ENCODE measurements around the gene ERBIN.

ERBIN gene

DNA sequence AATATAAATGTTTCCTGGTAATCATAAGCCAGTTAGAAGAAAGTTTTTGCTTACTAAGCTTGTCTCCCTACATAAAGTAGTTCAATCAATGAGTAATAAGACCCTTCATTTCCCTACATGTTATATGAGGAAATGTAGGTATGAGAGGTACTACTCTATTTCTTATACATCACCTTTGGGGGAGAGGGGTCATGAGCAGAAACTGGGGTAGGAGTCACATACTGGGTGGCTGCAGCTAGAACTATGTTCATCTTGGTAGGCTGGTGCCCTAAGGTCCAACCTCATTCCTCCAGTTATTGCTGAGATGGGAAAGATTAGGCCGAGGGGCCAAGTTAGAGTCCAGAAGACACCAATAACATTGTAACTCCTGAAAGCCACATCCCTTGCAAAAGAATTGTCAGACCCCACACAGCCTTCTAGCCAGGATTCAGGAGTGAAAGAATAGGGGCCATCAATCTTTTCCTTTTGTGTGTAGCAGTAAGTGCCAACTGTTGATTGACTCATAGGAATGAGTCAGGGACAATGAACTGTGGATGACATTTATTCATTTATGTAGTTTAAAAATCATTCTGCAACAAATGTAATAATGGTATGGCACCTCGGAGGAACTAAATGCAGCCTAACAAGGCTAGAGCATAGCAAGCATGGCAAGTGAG, 196.1 kb downstream of the ERBIN start:
- TF ChIP-seq, protein P1, sequence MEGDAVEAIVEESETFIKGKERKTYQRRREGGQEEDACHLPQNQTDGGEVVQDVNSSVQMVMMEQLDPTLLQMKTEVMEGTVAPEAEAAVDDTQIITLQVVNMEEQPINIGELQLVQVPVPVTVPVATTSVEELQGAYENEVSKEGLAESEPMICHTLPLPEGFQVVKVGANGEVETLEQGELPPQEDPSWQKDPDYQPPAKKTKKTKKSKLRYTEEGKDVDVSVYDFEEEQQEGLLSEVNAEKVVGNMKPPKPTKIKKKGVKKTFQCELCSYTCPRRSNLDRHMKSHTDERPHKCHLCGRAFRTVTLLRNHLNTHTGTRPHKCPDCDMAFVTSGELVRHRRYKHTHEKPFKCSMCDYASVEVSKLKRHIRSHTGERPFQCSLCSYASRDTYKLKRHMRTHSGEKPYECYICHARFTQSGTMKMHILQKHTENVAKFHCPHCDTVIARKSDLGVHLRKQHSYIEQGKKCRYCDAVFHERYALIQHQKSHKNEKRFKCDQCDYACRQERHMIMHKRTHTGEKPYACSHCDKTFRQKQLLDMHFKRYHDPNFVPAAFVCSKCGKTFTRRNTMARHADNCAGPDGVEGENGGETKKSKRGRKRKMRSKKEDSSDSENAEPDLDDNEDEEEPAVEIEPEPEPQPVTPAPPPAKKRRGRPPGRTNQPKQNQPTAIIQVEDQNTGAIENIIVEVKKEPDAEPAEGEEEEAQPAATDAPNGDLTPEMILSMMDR (IDR thresholded peaks at IDR 0.05; ENCODE audit: low read depth, low read length, missing control alignments) = no peak
- H3K4me3 ChIP-seq (ENCODE audit: low read depth, low read length) = no peak overlapping the region
- no peak for DNase-seq (ENCODE audit: low read depth)

DNA sequence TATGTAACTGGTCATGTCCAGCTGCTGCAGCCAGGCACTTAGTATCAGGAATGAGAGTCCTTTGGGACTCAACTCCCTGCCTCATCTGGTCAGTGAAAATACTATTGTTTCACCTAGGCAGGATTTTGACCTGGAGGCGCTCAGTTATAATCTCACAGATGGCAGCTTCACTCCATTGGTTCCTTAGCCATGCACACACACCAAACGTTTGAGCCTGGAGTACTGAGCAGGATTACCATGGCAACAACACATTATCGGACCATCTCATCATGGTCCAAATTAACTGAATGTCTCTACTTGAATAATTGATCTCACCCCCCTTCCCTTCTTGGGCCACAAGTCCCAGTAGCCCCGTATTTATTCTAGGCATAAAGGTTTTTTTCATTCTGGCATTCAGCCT, 202.8 kb downstream of the ERBIN start:
- H3K4me3 ChIP-seq (ENCODE audit: low read depth, low read length) = no peak overlapping the region
- DNase-seq (ENCODE audit: low read depth) = no peak
- TF ChIP-seq, protein P1 (IDR thresholded peaks at IDR 0.05; ENCODE audit: low read depth, low read length, missing control alignments) = no peak

DNA sequence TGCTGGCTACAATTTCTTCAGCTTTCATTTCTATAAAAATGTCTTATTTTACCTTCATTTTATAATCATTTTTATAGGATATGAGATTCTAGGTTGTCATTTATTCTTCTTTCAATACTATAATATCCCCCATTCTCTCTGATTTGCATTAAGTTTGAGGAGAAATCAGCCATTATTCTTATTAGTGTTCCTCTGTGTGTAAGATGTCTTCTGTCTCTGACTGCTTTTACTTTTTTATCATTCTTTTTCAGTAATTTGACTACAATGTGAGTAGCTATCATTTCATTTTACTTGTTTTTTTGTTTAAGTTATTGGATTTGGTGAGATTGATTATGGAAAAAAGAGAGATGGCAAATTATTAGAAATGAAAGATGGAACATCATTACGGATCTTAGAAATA, 204.1 kb downstream of the ERBIN start:
- TF ChIP-seq, protein P1 (IDR thresholded peaks at IDR 0.05; ENCODE audit: low read depth, low read length, missing control alignments) = no peak
- no peak overlapping the region for H3K4me3 ChIP-seq (ENCODE audit: low read depth, low read length)
- no peak for DNase-seq (ENCODE audit: low read depth)
